Gastroesophageal sphincter (tissue), 4 donors: ENCODE results near the gene OPTC. TPM values are rescaled to one million over a fixed set of nuclear protein-coding genes. Genes with fewer than 3 reads are reported as not detected.

Source experiments
- ATAC-seq: fragments of 150-250 bp; one replicate; pipeline ENCODE4 v1.9.1; 2016; ENCODE audit warnings: mild to moderate bottlenecking, moderate library complexity
- H3K27ac ChIP-seq, 4 donors: fragments of 200-600 bp; sonication (generic) in 3 of 4; 1 replicate in 3 of 4; 2 replicates in 1 of 4; pipeline ENCODE4 v1.5.1; 2016 to 2019
- H3K27me3 ChIP-seq: fragments of 200-600 bp; sonication (generic); one replicate; pipeline ENCODE4 v1.5.1; 2019
- H3K36me3 ChIP-seq, 2 donors: fragments of 200-600 bp; sonication (generic); one replicate each; pipeline ENCODE4 v1.5.1; 2019; ENCODE audit warnings: control low read depth in 1 of 2
- H3K4me1 ChIP-seq, 3 donors: fragments of 200-600 bp; sonication (generic); 1 replicate in 2 of 3; 2 replicates in 1 of 3; pipeline ENCODE4 v1.5.1; 2016 to 2019; ENCODE audit warnings: control low read depth in 2 of 3
- H3K4me3 ChIP-seq, 2 donors: fragments of 200-600 bp; sonication (generic); one replicate each; pipeline ENCODE4 v1.5.1; 2019; ENCODE audit warnings: mild to moderate bottlenecking in 1 of 2, moderate library complexity in 1 of 2
- H3K9me3 ChIP-seq, 3 donors: fragments of 200-600 bp; sonication (generic); one replicate each; pipeline ENCODE4 v1.5.1; 2017 to 2019; ENCODE audit warnings: control low read depth in 2 of 3
- EP300 ChIP-seq: sonication (generic); formaldehyde crosslinking; IDR thresholded peaks from one replicate; pipeline ENCODE4 v1.6.1; 2017; ENCODE audit warnings: antibody characterized with exemption, mild to moderate bottlenecking
- POLR2A ChIP-seq, 2 donors: fragments of 450-650 bp; IDR thresholded peaks; one replicate each; pipeline ENCODE4 v1.6.1; 2017; ENCODE audit warnings: antibody characterized with exemption in 2 of 2, mild to moderate bottlenecking in 2 of 2, moderate library complexity in 1 of 2
- POLR2AphosphoS5 ChIP-seq: sonication (generic); formaldehyde crosslinking; IDR thresholded peaks from one replicate; pipeline ENCODE4 v1.6.1; 2017; ENCODE audit warnings: antibody characterized with exemption
- WGBS, 2 donors: methylation state at CpG; one replicate each; pipeline ENCODE4 v1.1.5; 2018; ENCODE audit warnings: low coverage in 1 of 2; 5-methylcytosine and 5-hydroxymethylcytosine counted together
- total RNA-seq, 4 donors: library from RNA; depleted of rRNA; stranded (reverse); fragments of >200 nt; gene quantifications; one replicate each; pipeline ENCODE4 v1.1.0, GENCODE V29; 2016
- TF ChIP-seq, protein P1 (sequence below), 4 experiments: fragments of 200-600 bp in 2 of 4; fragments of 450-650 bp in 2 of 4; sonication (generic) in 1 of 4; IDR thresholded peaks; one replicate each; pipeline ENCODE4 v1.5.1; 2017 to 2019; ENCODE audit warnings: antibody characterized with exemption in 4 of 4, mild to moderate bottlenecking in 2 of 4, moderate library complexity in 2 of 4

Gene OPTC
- total RNA-seq, 4 donors from 2014 or later, result not detected

DNA sequence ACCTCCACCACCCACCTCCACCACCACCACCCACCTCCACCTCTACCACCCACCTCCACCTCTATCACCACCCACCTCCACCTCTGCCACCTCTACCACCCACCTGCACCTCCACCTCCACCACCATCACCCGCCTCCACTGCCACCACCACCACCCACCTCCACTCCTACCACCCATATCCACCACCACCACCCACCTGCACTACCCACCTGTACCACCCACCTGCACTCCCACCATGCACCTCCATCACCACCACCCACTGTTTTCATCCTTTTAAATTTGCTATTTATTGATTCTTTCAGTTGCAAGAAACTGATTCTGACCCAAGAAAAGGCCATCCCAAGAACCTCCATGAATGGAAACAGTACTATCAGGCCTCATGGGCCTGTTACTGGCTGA is 6.3 kb downstream of the OPTC start:
- TF ChIP-seq POLR2AphosphoS5, result no peak
- no peak for TF ChIP-seq POLR2A (IDR thresholded peaks at IDR 0.05)
- no peak for TF ChIP-seq EP300
- TF ChIP-seq, protein P1, sequence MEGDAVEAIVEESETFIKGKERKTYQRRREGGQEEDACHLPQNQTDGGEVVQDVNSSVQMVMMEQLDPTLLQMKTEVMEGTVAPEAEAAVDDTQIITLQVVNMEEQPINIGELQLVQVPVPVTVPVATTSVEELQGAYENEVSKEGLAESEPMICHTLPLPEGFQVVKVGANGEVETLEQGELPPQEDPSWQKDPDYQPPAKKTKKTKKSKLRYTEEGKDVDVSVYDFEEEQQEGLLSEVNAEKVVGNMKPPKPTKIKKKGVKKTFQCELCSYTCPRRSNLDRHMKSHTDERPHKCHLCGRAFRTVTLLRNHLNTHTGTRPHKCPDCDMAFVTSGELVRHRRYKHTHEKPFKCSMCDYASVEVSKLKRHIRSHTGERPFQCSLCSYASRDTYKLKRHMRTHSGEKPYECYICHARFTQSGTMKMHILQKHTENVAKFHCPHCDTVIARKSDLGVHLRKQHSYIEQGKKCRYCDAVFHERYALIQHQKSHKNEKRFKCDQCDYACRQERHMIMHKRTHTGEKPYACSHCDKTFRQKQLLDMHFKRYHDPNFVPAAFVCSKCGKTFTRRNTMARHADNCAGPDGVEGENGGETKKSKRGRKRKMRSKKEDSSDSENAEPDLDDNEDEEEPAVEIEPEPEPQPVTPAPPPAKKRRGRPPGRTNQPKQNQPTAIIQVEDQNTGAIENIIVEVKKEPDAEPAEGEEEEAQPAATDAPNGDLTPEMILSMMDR (IDR thresholded peaks at IDR 0.05), result no peak
- Histone ChIP-seq H3K36me3 (no peaks in the 10 kb centered on the region), H3K4me1 (peaks cover 0 to 27% (median 3%) of the 10 kb centered on the region in 3 donors), H3K9me3 (no peaks in the 10 kb centered on the region), H3K27me3 (no peaks in the 10 kb centered on the region), H3K4me3 (no peak overlapping the region), H3K27ac (no peak overlapping the region)
- 80% methylated on average over 1 of the region's 1 CpG; no CpG with 5 or more reads in 1 of the 2 donors for WGBS, 2 donors
- no peak for ATAC-seq

GRCh38 chr1:203503836-203504235 is 9.9 kb downstream of the OPTC start:
- Histone ChIP-seq H3K27ac (no peak overlapping the region), H3K27me3 (no peaks in the 10 kb centered on the region)
- 72 to 77% methylated on average over 3 of the region's 3 CpGs for WGBS, 2 donors

GRCh38 chr1:203504400-203505250 is 10.7 kb downstream of the OPTC start:
- no peaks in the 10 kb centered on the region for H3K36me3 ChIP-seq
- H3K4me1 ChIP-seq, result peaks cover 0 to 62% (median 17%) of the 10 kb centered on the region in 3 donors
- no peak overlapping the region for H3K4me3 ChIP-seq
- no peaks in the 10 kb centered on the region for H3K27me3 ChIP-seq
- peak overlapping the region in 3 of 4 donors; percentile 41 to 88 (median 49) for H3K27ac ChIP-seq
- TF ChIP-seq POLR2AphosphoS5, result no peak
- TF ChIP-seq, protein P1 (IDR thresholded peaks at IDR 0.05), result peak; percentile 80 to 92 (median 88)
- WGBS, 2 donors, result 49 to 60% methylated on average over 5 to 7 of the region's 12 CpGs
- H3K9me3 ChIP-seq, result no peaks in the 10 kb centered on the region
- ATAC-seq, result peak; percentile 40

More at GRCh38 chr1:203503836-203504235, 9.9 kb downstream of the OPTC start:
- Histone ChIP-seq H3K4me1 (peaks cover 0 to 54% (median 17%) of the 10 kb centered on the region in 3 donors), H3K36me3 (no peaks in the 10 kb centered on the region), H3K4me3 (no peak overlapping the region), H3K9me3 (no peaks in the 10 kb centered on the region)
- no peak for ATAC-seq
- TF ChIP-seq POLR2AphosphoS5 (no peak), EP300 (no peak), POLR2A (IDR thresholded peaks at IDR 0.05) (no peak)
- TF ChIP-seq, protein P1 (IDR thresholded peaks at IDR 0.05), result no peak

DNA sequence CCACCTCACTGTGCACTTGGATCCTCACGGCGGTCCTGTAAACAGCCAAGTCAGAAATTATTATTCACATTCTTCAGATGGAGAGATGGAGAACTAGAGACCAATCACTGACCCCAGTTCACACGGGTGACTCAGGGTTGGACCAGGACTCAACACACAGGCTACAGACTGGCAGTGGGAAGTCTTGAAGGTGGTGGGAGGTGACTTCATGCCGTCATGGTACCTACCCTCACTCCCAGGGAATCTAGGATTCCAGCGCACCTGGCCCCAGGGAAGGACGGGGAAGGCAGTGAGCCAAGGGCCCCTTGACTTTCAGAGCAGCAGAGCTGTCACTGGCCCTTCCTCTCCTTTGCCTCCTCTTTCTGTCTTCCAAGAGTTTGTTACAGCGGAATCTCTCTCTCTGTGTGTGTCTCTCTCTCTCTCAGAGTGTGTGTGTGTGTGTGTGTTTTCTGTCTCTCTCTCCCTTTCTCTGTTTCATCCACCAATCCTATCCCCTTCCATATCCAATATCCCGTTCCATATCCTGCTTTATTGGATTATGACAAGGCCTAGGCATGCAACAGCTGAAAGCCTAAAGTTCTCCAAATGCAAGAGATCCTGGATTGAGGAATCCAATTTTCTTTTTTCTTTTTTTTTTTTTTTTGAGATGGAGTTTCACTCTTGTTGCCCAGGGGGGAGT is 11.7 kb downstream of the OPTC start:
- ATAC-seq, result no peak
- Histone ChIP-seq H3K27ac (peak overlapping the region in 2 of 4 donors; percentile 49 to 88), H3K9me3 (no peaks in the 10 kb centered on the region), H3K4me1 (peaks cover 0 to 63% (median 17%) of the 10 kb centered on the region in 3 donors), H3K27me3 (no peaks in the 10 kb centered on the region), H3K4me3 (no peak overlapping the region), H3K36me3 (no peaks in the 10 kb centered on the region)
- WGBS, 2 donors, result 80 to 96% methylated on average over 1 to 3 of the region's 8 CpGs
- TF ChIP-seq, protein P1 (IDR thresholded peaks at IDR 0.05), result no peak
- TF ChIP-seq EP300 (no peak), POLR2AphosphoS5 (no peak), POLR2A (IDR thresholded peaks at IDR 0.05) (no peak)
